ENCODE data around the gene OR9A2.
"Not testable (repeated sequence)": the region's sequence is repeated elsewhere in the genome, so short reads cannot be mapped to it uniquely, and the experiment has no call there.

Gene OR9A2

DNA sequence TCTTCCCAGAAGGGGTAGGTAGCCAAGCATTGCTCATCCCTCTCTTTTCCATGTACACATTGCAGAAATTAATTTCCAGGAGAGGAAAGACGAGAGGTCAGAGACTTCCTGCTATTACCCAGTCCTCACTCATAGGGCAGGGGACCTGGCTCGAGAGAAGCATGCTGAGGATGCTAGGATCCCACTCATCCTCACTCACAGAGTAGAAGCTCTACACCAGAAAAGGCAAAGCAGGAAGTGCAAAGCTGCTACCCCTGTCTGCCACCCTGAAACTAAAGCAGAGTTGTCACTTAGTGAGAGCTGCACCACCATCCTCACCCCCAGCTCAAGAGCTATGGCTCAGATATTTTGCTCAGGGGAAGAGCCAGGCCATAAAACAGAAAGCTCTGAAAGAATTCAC, 9.9 kb downstream of the OR9A2 start:
- DNase-seq: no peak

DNA sequence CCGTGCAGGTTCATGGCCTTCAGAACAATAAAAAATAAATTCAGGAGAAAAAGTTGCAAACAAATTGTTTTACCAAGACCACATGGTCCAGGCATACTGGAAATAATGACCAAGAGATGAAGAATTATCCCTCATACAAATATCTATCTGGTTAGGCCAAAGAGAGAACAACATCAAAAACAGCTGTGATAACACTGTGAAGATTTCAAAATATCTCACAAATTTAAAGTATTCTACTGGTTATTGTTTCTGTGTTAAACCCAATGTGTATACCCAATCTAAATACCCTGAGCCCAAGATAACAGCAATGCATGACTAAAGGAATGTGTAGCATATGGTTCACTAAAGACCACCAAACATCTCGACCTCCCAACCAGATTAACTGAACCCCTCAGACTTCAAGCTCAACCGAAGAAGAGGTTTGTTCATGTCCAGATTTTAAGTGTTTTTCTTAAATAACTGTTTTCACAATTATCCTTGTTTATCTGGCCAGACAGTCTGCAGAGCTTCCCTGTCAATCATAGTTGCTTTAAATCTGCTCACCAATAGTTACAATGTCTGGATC, 10.9 kb downstream of the OR9A2 start:
- no peak for DNase-seq

DNA sequence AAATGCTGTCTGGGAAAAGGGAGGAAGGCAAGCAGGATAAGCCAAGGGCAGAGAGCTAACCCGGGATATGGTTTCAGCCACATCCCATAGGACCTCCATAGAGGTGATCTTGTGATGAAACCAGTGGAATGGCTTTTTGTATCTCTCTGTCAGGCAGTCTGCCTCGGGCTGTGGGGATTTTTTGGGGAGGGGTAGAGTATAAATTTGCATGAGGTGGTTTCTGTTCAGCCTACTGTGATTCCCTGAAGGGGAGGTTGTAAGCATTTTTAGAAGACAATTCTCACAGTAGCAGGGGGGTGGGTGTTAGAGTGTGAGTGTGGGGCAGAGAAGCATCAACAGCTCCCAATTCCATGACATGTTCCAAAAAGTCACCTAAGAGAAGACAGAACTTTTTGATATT, 11.8 kb downstream of the OR9A2 start:
- no peak for DNase-seq

DNA sequence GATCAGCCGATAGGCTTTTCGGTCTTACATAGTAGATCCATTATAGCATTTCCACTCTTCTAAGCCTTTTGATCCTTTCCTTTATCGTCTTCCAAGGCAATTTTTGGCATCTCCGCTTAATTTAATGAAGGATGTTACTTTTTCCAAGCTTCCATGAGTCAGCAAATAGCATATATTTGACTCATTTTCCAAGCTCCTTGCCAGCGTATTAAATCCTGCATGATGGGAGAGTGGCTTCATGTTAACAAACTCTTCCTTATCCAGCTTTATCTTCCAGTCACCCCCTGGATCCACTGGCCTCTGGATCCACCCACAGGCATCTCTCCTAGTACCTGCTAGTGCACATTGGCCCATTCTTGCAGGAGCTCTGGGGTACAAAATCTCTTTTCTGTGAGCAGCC, 13.0 kb downstream of the OR9A2 start:
- DNase-seq: no peak

GRCh38 chr7:143013473-143013872, 13.5 kb downstream of the OR9A2 start:
- DNase-seq: no peak

GRCh38 chr7:143012409-143012808, 14.5 kb downstream of the OR9A2 start:
- no peak for DNase-seq

DNA sequence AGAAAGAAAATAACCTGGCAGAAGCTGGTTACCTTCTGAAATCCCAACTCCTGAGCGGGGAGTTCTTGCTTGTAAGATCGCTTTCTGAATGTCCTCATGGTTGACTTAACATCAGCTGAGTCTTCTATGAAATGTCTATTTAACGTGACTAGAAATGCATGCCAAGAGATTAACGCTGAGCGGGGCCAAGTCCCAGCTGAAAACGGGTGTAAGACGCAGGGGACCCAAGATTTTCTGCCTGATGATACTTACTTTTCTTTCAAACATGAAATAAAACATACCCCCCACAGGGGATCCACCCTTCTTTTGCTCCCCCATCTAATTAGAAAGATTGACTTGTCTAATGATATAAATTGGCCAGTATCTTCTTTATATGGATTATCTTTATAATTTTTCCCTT, 14.9 kb downstream of the OR9A2 start:
- no peak for DNase-seq

GRCh38 chr7:143008007-143008901, 18.7 kb downstream of the OR9A2 start:
- DNase-seq: peak; percentile 82

- no peak for DNase-seq
These were observed 21.2 kb downstream of the OR9A2 start for GRCh38 chr7:143005632-143006260.

DNA sequence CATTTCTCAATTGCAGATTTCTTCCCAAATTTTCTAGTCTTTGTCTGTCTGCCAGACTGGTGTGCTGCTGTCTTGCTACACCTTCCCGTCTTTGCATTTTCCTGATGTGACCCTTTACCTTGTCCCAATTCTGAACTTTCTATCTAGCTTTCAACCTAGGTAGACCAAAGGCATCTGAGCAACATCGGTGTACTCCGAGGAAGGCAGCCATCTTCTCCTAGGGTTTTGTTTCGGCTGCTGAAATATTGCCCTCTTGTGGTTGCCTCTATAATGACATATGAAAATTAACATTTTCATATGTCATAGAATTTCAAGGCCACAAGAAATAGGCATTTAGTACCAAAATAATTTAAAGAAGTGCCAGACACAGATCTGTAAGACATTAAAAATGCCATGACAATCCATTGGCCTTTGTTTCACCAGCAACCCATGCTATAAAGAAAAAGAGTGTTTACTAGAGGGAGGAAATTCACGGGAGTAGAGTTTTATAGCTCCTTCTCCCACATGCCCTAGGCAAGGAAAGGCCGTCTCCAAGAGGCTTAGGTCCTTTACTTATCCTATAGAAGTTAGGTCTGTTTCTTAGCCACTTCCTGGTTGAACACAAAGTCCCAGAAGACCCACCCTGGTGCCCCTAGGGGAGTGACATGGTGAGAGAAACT, 23.4 kb downstream of the OR9A2 start:
- DNase-seq: peak; percentile 32

DNA sequence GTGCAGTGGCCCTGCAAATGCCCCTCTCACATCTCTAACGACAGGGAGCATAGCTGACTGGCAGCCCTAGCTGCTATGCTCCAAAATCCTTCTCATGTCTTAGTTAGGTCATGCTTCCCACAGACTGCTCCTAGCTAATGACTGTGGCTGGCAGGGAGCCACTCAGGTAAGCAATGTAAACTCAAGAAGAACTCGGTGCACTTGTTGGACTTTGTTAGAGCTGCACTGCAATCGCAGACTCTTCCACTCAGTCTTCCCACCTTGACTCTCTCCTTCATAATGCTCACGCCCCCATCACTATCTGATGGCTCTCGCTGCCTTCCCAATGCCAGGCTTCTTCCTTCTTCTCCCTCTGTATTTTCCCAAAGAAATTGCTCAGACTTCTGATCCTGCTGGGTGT, 24.0 kb downstream of the OR9A2 start:
- DNase-seq: no peak

GRCh38 chr7:143002106-143002505, 24.8 kb downstream of the OR9A2 start:
- DNase-seq: no peak

- DNase-seq: no peak
These were observed 26.3 kb downstream of the OR9A2 start for GRCh38 chr7:143000648-143001047.

DNA sequence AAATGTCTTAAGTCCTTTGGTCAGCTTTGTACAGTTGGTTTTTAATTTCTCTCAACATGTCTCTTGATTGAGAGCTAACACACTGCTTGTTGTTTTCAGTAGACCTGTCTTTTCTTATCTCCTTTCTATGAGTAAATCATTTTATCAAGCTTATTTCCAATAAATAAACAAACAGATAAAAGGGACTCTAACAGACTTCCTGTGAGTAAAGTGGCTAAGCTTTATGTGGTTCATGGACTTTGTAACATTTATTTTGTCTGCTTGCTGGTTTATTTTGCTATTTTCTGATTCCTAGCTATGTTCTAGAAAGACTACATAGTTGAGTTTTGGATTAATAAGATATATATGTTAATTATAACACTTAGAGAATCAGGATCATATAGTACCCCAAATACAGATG, 27.1 kb downstream of the OR9A2 start:
- no peak for DNase-seq

DNA sequence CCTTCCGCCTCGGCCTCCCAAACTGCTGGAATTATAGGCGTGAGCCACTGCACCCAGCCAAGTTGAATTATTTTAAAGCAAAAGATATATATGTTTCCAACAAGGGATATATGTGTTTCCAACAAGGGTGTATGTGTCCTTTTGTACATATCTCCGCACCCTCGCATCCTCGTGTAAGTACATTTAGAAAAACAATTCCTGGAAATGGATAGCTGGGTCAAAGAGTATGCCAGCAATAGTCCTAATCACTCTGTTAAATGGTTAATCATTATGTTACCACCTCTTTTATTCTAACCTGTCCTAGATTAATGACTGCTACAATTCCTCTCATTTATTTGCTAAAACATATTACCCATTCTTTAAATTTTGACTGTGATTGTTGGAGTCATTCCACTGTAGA, 28.0 kb downstream of the OR9A2 start:
- DNase-seq: no peak

DNA sequence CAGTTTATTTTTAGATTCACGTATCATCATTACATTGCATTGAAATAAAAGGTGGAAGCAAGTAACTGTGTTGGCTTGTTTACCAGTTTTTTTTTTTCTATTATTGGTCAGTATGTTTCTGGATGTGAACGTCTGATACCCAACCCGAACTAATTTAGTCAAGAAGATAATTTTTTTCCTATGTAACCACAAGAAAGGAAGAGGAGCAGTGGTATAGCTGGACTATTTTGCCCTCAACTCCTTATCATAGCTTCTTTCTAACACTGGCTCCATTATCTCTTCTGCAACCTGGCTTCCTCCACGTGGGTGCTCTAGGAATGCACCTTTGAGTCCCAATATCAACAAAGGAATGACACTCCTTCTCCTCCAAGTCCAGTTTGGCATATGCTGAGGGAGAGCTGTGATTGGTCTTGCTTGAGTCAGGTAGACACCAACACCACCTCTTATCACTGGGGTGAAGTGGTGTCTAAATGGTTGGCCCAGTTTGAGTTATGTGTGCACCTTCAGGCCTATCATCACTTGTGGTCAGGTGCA, 29.4 kb downstream of the OR9A2 start:
- DNase-seq: no peak

DNA sequence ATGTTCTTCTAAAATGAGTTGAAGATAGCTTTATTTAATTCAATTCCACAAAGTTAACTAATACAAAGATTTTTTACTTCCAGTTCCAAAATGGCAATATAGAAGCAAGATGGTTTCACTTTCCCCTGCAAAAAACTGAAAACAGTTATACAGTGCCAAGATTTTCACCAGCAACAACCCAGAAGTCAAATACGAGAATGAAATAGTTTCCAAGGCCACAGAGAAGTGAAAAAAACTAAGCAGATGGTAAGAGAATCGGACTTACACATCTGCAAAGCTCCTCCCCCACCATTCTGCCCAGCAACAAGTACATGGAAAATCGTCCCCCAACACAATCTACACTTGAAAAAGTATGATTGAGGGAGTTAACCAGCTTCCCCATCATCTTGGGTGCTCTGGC, 34.5 kb downstream of the OR9A2 start:
- no peak for DNase-seq

DNA sequence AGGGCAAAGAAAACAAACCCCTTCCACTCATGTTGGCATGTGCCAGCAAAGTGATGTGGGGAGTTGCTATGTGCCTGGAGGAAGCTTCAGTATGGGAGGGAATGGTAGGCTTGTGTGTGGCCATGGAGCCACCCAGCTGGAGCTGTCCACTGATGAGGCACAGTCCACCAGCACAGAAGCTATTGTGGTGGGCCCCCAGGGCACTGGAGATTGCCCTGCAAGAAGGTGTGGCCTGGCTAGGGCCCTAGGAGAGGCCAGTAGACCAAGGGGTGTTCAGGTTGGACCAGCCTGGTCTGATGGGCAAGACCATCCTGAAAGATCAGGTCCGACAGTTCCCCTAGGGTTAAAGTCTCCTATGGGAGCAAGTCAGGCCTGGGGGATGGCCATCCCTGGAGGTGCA, 42.6 kb downstream of the OR9A2 start:
- DNase-seq: no peak

DNA sequence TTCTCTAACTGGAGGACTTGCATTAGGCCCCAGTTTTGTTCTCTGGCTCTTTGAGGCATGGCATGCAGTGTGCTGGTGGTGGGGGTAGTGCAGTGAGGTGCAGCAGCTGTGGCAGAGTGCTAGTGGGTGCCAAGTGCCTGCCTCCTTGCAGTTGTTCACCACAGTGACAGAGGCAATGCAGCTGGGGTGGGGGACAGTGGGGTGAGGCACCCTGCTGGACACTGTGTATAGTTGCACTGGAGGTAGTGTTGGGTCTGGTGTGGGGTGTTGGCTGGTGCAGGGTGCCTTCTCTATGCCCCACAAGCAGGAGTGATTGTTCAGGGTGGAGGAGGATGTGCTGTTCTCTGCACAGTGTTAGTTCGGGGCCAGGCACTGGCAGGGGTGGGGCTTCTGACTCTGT, 43.1 kb downstream of the OR9A2 start:
- DNase-seq: no peak

- DNase-seq: not testable (repeated sequence)
These were observed 48.5 kb downstream of the OR9A2 start for GRCh38 chr7:142978402-142978801.
